GM21786 (cell line): Measurements from ENCODE around the gene DBN1.
A peak's percentile ranks its signal among the peaks of the same experiment; 100 is the strongest.

ENCODE experiments used
- ATAC-seq: cut with Tn5 transposase; IDR thresholded peaks from one replicate; pipeline ENCODE4 v1.9.1; 2021; ENCODE audit not compliant: unreplicated experiment

Gene DBN1

GRCh38 chr5:177457852-177458681 lies 15.4 kb downstream of the DBN1 start:
- no peak for ATAC-seq

GRCh38 chr5:177456976-177457851 lies 16.2 kb downstream of the DBN1 start:
- peak; percentile 41 for ATAC-seq

GRCh38 chr5:177456591-177456964 lies 16.9 kb downstream of the DBN1 start:
- no peak for ATAC-seq

- peak; percentile 10 for ATAC-seq
Observed at GRCh38 chr5:177455661-177456590, 17.5 kb downstream of the DBN1 start.

GRCh38 chr5:177455036-177455660 lies 18.3 kb downstream of the DBN1 start:
- ATAC-seq = peak; percentile 52

GRCh38 chr5:177454397-177455035 lies 18.9 kb downstream of the DBN1 start:
- peak; percentile 42 for ATAC-seq

GRCh38 chr5:177453852-177454396 lies 19.5 kb downstream of the DBN1 start:
- ATAC-seq = no peak

- no peak for ATAC-seq
Observed at GRCh38 chr5:177452688-177453638, 20.5 kb downstream of the DBN1 start.

- ATAC-seq = no peak
Observed at GRCh38 chr5:177450667-177451424, 22.6 kb downstream of the DBN1 start.

GRCh38 chr5:177449140-177450061 lies 24.0 kb downstream of the DBN1 start:
- ATAC-seq = no peak

- no peak for ATAC-seq
Observed at GRCh38 chr5:177448244-177448950, 25.0 kb downstream of the DBN1 start.

- no peak for ATAC-seq
Observed at GRCh38 chr5:177447611-177448243, 25.7 kb downstream of the DBN1 start.

- peak; percentile 33 for ATAC-seq
Observed at GRCh38 chr5:177447066-177447610, 26.3 kb downstream of the DBN1 start.

GRCh38 chr5:177446200-177447065 lies 27.0 kb downstream of the DBN1 start, which contains the start of gene PRR7:
PRR7 (plus strand) TSS chr5:177446814; CDS start chr5:177455068, 8,254 bp downstream.
- peak; percentile 52 for ATAC-seq

- ATAC-seq = no peak
Observed at GRCh38 chr5:177445917-177446199, 27.6 kb downstream of the DBN1 start.
